Lung (tissue), 12 donors: Measurements from ENCODE around the gene SP6. TPM values are rescaled to one million over a fixed set of nuclear protein-coding genes. Genes with fewer than 3 reads are reported as not detected.

Experiments used
- ATAC-seq: fragments of 200-7000 bp; cut with Tn5 transposase; one replicate; pipeline ENCODE4 v1.9.1; 2020; ENCODE audit warnings: moderate number of reproducible peaks; ENCODE audit not compliant: insufficient read depth, low FRiP score
- DNase-seq, 3 donors: peaks; one replicate each; pipeline ENCODE4 v3.0.0-alpha.2; 2013 to 2017
- H3K27ac ChIP-seq, 2 donors: one replicate each; pipeline ENCODE4 v1.5.1; 2013; ENCODE audit warnings: mild to moderate bottlenecking in 2 of 2, moderate library complexity in 2 of 2, control low read depth in 1 of 2, inconsistent platforms in 1 of 2, low read depth in 1 of 2, low read length in 1 of 2
- H3K27me3 ChIP-seq, 3 donors: one replicate each; pipeline ENCODE4 v1.5.1; 2013; ENCODE audit warnings: low read length in 2 of 3; ENCODE audit not compliant: control insufficient read depth in 3 of 3, insufficient read depth in 3 of 3
- H3K36me3 ChIP-seq, 4 donors: one replicate each; pipeline ENCODE4 v1.5.1; 2013; ENCODE audit warnings: low read length in 4 of 4, mild to moderate bottlenecking in 1 of 4, moderate library complexity in 1 of 4; ENCODE audit not compliant: control insufficient read depth in 4 of 4, insufficient read depth in 4 of 4
- H3K4me1 ChIP-seq, 5 donors: one replicate each; pipeline ENCODE4 v1.5.1; 2013; ENCODE audit warnings: low read length in 5 of 5, mild to moderate bottlenecking in 2 of 5, moderate library complexity in 1 of 5; ENCODE audit not compliant: control insufficient read depth in 5 of 5, insufficient read depth in 5 of 5
- H3K4me3 ChIP-seq: one replicate; pipeline ENCODE4 v1.5.1; 2013; ENCODE audit warnings: mild to moderate bottlenecking, control low read depth, moderate library complexity
- H3K9ac ChIP-seq, 2 donors: one replicate each; pipeline ENCODE4 v1.5.1; 2013; ENCODE audit warnings: low read length in 2 of 2, control low read depth in 1 of 2; ENCODE audit not compliant: insufficient read depth in 1 of 2
- H3K9me3 ChIP-seq, 4 donors: one replicate each; pipeline ENCODE4 v1.5.1; 2013; ENCODE audit warnings: low read length in 3 of 4, mild to moderate bottlenecking in 1 of 4, moderate library complexity in 1 of 4; ENCODE audit not compliant: control insufficient read depth in 4 of 4, insufficient read depth in 3 of 4
- CTCF ChIP-seq: IDR thresholded peaks from 2 replicates; pipeline ENCODE4 v1.5.1; 2012; ENCODE audit warnings: mild to moderate bottlenecking; ENCODE audit errors: control extremely low read depth, extremely low read depth
- WGBS, 2 donors: extraction: QIAGEN DNeasy Blood & Tissue Kit; methylation state at CpG; one replicate each; pipeline ENCODE4 v1.1.7; 2013; 5-methylcytosine and 5-hydroxymethylcytosine counted together
- polyA plus RNA-seq, 2 donors: library from polyadenylated mRNA; stranded (reverse); fragments of 200-250 nt; gene quantifications; one replicate each; pipeline ENCODE4 v1.2.1, GENCODE V29; 2013
- total RNA-seq, 2 donors: library from RNA; depleted of rRNA in 1 of 2; stranded (reverse); fragments of >200 nt in 1 of 2; gene quantifications; one replicate each; pipeline ENCODE4 v1.2.1, GENCODE V29; 2014 to 2021
- donor health status: control.
- donor health status: control.
- donor health status: Bipolar disorder and iron deficiency.
- donor health status: healthy.
- donor health status: DM: yes; HTN: yes; CAD: no.

Gene SP6
- total and polyA plus RNA-seq, 4 donors, result 2.3 to 4.5 (median 3.5) TPM

GRCh38 chr17:47884427-47884740 is 33.4 kb upstream of the SP6 start:
- Histone ChIP-seq H3K9me3 (no peaks in the 10 kb centered on the region), H3K27me3 (no peaks in the 10 kb centered on the region), H3K27ac (no peak overlapping the region), H3K4me3 (no peak overlapping the region), H3K9ac (no peak overlapping the region), H3K36me3 (no peaks in the 10 kb centered on the region), H3K4me1 (peaks cover 0 to 34% (median 10%) of the 10 kb centered on the region in 5 donors)
- DNase-seq (no peak), ATAC-seq (no peak)
- no peak for TF ChIP-seq CTCF
- WGBS, 2 donors, result 43 to 61% methylated on average over 5 of the region's 5 CpGs

- no peak overlapping the region for H3K9ac ChIP-seq
- H3K27ac ChIP-seq, result no peak overlapping the region
- TF ChIP-seq CTCF, result no peak
- 71 to 82% methylated on average over 9 of the region's 9 CpGs for WGBS, 2 donors
- peaks cover 0 to 38% (median 10%) of the 10 kb centered on the region in 5 donors for H3K4me1 ChIP-seq
- H3K27me3 ChIP-seq, result no peaks in the 10 kb centered on the region
- no peaks in the 10 kb centered on the region for H3K36me3 ChIP-seq
- no peaks in the 10 kb centered on the region for H3K9me3 ChIP-seq
- H3K4me3 ChIP-seq, result no peak overlapping the region
- ATAC-seq (no peak), DNase-seq (peak; percentile 55 to 83 (median 74))
Observed at GRCh38 chr17:47883589-47884426, 32.8 kb upstream of the SP6 start.

GRCh38 chr17:47882695-47883588 is 32.0 kb upstream of the SP6 start:
- WGBS, 2 donors, result 73 to 91% methylated on average over 9 of the region's 9 CpGs
- peak overlapping the region in 1 of 2 donors; percentile 72 for H3K27ac ChIP-seq

More at GRCh38 chr17:47882695-47883588, 32.0 kb upstream of the SP6 start:
- Histone ChIP-seq H3K4me1 (peaks cover 0 to 45% (median 13%) of the 10 kb centered on the region in 5 donors), H3K27me3 (no peaks in the 10 kb centered on the region), H3K9me3 (no peaks in the 10 kb centered on the region), H3K4me3 (no peak overlapping the region), H3K36me3 (no peaks in the 10 kb centered on the region), H3K9ac (no peak overlapping the region)
- no peak for ATAC-seq
- no peak for TF ChIP-seq CTCF
- no peak for DNase-seq
